CD4-positive, alpha-beta T cell treated with Interleukin-15 for 4 hours (primary cell): ENCODE results near the gene GPR39.

Source experiments
- DNase-seq: peaks from one replicate; pipeline ENCODE4 v3.0.0-alpha.2; 2020; ENCODE audit warnings: low spot score

The GPR39 gene

GRCh38 chr2:132605236-132606180 lies 188.9 kb downstream of the GPR39 start:
- DNase-seq, result no peak

GRCh38 chr2:132606649-132607048 lies 190.0 kb downstream of the GPR39 start:
- DNase-seq, result no peak

- no peak for DNase-seq
Measured at GRCh38 chr2:132607426-132608090, 191.0 kb downstream of the GPR39 start.

GRCh38 chr2:132608311-132608710 lies 191.7 kb downstream of the GPR39 start:
- no peak for DNase-seq

- no peak for DNase-seq
Measured at GRCh38 chr2:132609101-132609890, 192.7 kb downstream of the GPR39 start.

- DNase-seq, result no peak
Measured at GRCh38 chr2:132611719-132612118, 195.1 kb downstream of the GPR39 start.

- no peak for DNase-seq
Measured at GRCh38 chr2:132615329-132616085, 198.9 kb downstream of the GPR39 start.

- DNase-seq, result no peak
Measured at GRCh38 chr2:132617989-132618388, 201.4 kb downstream of the GPR39 start.

- no peak for DNase-seq
Measured at GRCh38 chr2:132618734-132619133, 202.1 kb downstream of the GPR39 start.

GRCh38 chr2:132620115-132620514 lies 203.5 kb downstream of the GPR39 start:
- no peak for DNase-seq

GRCh38 chr2:132621131-132621875 lies 204.7 kb downstream of the GPR39 start:
- no peak for DNase-seq

- no peak for DNase-seq
Measured at GRCh38 chr2:132623096-132623839, 206.7 kb downstream of the GPR39 start.

GRCh38 chr2:132627536-132627935 lies 210.9 kb downstream of the GPR39 start:
- DNase-seq, result no peak

- DNase-seq, result no peak
Measured at GRCh38 chr2:132632000-132632649, 215.5 kb downstream of the GPR39 start.

GRCh38 chr2:132633635-132634034 lies 217.0 kb downstream of the GPR39 start:
- no peak for DNase-seq

- DNase-seq, result no peak
Measured at GRCh38 chr2:132636346-132636745, 219.7 kb downstream of the GPR39 start.

GRCh38 chr2:132638313-132639040 lies 221.9 kb downstream of the GPR39 start:
- DNase-seq, result no peak

- DNase-seq, result no peak
Measured at GRCh38 chr2:132640116-132640515, 223.5 kb downstream of the GPR39 start.

- no peak for DNase-seq
Measured at GRCh38 chr2:132641819-132642218, 225.2 kb downstream of the GPR39 start.
